Activated CD4-positive, alpha-beta T cell treated with anti-CD3 and anti-CD28 coated beads for 48 hours (primary cell): Measurements from ENCODE around the gene DUSP11.

Source experiments
- DNase-seq: peaks from one replicate; pipeline ENCODE4 v3.0.0-alpha.2; 2020

DUSP11 gene

GRCh38 chr2:73716543-73717250 is 63.2 kb downstream of the DUSP11 start:
- DNase-seq, result no peak

GRCh38 chr2:73714091-73714490 is 65.8 kb downstream of the DUSP11 start:
- DNase-seq, result no peak
